GM21515 (cell line): ENCODE measurements around the gene LIPC.

ENCODE experiments used
- ATAC-seq: cut with Tn5 transposase; IDR thresholded peaks from one replicate; pipeline ENCODE4 v1.9.1; 2021; ENCODE audit not compliant: unreplicated experiment

Gene LIPC

DNA sequence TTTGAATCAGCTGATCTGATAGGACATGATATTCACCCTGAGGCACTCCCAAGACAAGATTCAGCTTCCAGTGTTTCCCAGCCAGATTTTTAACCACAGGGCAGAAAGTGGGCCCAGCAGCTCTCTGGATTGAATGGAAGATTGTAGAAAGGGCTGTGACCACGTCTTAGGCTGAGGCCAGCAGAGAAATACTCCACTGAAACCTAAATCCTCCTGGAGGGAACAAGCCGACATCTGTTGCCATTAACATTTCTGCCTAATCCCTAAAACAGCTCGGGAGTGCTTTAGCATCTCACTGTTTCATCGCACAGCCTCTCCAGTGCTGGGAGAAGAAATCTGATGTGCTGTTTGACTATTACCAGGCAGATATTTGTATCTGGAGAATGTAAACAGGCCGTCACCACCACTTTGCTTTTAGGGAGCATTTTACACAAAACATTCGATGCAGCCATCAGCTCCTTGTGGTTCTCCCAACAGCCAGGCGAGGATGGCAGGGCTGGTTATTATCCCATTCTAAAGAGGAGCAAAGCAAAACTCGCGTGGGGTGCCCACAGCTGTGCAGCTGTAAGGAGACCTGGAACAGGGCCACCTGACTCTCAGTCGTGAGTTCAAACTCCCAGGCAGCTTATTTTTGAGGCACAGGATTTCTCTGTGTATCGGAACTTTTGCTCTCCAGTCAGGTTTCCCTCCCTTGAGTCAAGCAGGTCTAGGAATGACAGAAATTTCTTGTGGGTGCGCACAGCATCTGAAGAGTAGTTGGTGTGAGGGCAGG is 117.4 kb downstream of the LIPC start:
- ATAC-seq, result no peak

DNA sequence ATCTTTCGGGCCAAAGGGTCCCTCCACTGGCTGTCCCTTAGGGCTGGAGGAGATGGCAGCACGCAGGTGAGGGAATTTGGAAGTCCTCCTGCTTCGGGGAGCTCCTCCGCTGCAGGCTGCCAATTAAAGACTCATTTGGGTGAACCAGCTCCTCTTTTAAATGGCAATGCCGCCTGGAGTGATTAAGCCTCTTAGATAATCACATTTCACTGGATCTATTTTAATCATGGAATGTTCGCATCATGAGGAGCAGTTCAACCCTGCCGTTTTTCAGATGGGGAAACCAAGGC is 117.9 kb downstream of the LIPC start:
- ATAC-seq, result no peak

DNA sequence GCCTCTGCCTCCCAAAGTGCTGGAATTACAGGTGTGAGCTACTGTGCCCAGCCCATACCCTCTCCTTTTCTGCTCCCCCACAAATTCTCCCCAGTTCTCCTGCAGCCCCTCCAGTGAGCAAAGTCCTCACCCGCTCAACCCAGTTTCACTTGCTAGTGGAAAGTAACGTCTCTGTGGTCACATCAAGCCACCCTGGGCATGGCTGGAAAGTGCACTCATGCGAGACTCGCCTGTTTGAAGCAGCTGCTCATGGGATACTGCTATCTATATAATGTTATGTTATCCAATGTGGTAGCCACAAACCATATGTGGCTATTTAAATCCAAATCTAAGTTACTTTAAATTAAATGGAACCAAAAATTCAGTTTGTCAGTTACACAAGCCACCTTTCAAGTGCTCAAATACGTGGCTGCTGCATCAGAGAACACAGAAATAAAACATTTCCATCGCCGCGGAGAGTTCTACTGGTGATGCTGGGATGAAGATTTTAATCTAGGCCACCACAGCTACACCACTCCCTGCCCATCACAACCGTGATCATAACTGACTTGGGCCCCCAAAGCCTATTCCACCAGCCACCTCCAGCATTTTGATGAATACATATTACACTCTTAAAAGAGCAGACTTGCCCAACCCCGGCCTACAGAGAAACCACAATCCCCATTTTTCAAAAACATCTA is 119.4 kb downstream of the LIPC start:
- no peak for ATAC-seq

DNA sequence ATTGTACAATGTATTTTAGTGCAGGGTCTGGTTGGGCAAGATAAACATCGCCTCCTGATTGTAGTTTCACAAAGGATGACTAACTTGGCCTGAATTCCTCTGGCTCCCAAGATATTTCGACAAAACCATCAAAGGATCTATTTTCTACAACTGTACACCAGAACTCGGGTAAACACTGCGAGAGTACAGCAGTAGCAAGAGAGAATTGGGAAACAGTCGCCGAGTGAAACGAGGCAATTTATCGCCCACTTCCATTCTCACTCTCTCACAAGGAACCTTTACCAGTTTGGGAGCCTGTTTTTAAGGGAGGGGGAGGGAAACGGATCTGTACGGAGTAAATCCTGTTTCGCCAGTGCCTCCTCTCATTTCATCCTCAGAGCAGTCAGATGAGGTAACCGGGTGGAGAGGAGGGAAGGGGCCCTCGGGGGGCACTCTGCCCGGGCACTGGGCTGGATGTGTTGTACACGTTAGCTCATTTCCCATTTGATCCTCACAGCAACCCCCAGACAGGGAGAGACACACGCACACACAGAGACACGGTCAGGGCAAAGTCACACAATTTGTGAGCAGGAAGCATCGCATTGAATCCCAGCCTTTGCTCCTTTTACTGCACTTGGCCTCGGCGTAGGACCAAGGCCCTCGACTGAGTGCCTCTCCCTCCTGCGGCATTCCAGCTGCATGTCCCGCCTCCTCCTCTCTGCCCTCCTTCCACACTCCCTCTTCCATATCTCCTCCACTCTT is 120.1 kb downstream of the LIPC start:
- ATAC-seq, result no peak

DNA sequence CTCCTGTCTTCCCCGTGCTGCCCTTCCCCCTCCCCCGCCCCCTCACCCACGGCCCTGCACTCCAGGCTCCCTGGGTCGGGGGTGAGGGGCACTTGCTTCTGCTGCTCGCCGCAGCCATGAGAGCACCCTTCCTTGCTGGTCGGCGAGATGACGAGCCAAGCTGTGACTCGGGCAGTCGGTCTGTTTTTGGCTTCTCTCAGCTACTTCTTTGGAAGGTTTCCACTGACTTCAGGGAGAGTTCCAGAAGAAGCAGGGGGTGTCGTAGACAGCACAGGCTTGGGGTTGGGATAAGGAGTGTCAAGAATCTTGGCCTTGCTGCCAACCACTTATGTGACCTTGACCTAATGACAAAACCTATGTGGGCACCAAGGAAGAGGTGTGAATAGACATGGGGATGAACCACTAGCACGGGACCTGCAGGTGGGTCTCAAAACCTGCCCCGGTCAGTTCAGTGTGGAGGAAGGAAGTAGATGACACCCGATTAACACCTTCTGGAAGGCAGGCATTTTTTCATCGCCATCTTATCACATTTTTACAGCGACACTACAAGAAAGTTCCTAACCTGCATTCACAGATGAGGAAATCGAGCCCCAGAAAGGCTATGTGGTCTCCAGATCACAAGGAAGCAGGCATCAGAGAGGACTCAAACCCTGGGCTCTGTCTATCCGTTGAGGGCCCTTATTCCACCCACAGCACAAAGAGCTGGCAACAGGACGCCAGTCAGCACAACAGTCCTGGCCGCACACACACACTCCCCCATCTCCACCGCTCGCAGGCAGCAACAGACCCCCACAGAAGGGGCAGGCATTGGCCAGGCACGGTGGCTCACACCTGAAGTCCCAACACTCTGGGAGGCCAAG is 120.9 kb downstream of the LIPC start:
- no peak for ATAC-seq

DNA sequence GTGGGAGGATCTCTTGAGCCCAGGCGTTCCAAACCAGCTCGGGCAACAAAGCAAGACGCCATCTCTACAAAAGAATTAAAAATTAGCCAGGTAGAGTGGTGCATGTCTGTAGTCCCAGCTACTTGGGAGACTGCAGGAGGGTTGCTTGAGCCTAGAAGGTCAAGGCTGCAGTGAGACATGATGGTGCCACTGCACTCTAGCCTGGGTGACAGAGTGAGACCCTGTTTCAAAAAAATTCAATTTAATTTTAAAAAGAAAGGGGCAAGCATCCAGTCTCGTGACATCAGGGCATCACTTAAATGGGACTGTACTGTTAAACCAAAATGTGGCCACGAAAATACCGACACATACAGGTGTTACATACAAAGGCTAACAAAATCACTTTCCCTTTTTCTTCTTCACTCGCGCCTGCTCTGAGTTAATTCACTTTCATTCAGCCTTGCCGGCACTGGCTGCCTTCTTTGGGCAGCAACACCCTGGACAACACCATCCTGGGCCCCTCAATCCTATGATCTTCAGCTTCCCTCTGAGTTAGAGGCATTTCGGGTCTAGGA is 121.7 kb downstream of the LIPC start:
- no peak for ATAC-seq

DNA sequence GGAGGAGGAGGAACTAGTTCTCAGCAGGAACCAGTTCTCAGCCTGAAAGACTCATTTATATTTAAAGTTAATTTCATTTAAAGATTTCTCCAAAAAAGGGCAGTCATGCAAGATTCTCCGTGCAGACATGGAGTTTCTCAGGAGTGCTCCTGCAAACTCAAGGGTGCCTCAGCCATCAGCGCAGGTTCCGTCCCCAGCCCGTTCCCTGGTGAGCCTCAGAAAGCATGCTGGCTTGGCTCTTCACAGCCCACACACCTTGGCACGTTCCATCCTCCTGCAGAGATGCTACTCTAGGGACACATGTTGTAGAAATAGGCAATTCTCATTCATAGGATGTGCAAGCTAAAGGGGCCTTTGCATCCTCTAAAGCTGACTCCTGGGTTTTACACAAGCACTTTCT is 123.0 kb downstream of the LIPC start:
- no peak for ATAC-seq

DNA sequence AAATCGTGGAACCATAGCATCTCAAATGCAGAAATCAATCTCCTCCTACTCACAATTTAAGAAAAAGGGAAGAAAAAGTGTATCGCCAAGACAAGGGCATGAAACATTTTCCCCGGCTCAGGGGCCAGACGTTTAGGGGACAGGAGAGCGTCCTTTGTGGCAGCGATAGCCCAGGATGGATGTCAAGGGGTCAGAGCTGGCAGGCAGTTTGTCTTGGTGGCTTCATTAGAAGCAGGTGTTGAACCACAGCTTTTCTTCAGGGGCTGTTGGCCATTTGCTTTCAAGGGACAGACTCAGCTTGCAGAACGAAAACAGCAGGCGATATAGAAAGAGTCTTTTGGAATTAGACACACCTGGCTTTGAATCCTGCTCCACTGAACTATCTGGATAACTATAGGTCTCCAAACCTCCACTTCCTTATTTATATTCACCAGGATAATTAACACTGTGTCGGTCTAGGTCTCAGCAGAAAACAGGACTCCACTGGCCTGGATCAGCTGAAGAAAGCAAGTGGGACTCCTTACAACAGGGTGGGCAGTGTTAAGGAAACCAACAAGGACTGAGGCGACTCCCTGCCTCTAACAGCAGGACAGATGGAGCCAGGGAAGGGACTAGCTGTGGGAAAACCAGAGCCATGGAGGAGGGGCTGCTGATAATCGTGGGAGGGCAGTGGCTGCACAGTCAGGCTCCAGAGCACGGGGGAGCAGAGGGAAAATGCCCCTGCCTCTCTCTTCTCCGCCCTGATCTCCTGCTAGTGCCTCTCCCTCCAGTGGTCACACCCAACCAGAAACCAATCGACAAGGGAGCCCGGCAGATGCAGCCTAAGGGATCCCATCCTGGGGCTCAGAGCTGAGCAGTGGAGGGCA is 123.6 kb downstream of the LIPC start:
- no peak for ATAC-seq

DNA sequence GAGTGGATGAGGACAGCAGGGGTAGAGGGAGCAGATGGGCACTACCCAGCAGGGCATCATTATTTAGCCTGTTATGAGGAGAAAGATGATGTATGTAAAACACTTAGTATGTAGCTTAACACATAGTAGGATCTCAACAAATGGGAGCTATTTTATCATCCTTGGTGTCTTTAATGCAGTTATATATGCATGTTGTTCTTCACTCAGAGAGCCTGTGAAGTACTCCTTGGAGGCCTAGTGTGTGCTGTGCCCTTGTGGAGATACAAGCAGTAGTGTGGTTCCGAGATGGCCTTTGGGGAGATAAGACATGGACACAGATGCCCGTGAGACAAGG is 124.2 kb downstream of the LIPC start:
- no peak for ATAC-seq

DNA sequence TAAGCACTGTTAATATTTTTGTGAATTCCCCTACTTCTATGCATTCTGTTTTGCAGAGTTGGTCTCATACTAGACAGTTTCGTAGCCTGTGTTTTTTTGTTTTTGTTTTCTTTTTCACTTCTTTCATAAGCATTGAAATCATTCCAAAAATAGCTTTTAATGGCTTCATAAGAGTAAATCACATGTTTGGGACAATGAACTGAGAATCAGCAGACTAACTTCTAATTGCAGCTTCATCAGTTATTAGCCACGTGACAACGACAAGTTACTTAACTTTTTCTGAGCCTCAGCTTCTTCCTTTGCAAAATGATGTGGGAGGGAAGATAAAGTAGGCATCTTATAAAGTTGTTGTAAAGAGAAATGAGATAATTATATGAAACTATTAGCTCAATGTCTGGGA is 124.8 kb downstream of the LIPC start:
- no peak for ATAC-seq

DNA sequence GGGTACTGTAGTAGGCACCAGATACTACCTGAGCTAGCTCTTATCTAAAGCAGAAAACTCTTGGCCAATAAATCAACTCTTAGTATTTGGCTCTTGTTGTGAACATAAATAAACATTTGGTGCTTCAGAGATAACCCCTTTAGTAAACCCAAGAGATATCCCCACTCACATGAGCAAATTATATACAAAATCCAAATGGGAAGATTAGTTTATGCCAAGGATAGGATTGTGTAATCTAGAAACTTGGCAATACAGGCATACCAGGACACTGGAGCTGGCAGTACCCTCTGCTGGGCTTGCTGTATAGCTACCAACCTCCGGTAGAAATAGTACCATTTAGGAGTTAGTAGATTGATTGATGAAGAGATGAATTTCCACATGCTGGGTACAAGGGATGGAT is 127.0 kb downstream of the LIPC start:
- ATAC-seq, result no peak

DNA sequence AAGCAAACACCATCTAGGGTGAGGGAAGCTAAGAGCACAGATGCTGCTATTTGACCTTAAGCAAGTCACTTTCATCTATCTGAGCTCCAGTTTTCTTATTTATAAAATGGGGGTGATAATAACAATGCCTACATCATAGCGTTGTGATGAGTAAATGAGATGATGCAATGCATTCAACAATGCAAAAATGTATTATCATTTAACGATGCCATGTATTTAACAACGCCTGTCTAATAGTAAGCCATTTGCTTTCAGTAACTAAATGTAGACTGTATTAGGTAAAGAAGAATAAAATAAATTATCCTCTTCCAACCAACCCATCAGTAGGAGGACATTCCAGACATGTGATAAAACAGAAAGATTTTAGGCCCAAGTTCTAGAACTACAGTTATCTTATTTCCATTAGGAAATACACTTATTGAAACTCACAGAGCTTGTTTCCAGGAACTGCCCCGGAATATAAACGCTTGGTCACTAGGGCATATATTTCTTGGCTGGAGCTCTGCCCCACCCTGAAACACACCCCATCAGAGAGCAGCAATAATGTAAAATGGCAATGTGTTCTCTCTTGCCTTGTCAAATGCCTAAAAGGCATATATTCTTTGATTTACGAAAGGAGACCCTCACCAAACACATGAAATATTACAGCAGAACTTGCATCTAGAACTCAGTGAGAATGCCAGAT is 128.3 kb downstream of the LIPC start:
- ATAC-seq, result no peak

DNA sequence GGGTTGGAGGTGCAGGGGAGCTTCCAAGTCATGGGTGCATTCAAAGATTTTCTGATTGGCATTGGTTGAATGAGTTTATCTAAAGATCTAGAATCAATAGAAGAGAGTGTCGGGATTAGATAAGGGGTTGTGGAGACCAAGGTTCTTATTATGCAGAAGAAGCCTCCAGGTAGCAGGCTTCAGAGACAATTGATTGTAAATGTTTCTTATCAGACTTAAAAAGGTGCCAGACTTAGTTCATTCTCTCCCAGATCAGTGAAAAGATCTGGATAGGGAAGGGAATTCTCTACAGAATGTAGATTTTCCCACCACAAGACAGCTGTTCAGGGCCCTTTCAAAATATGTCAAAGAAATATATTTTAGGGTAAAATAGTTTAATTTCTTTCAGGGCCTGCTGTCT is 129.5 kb downstream of the LIPC start:
- ATAC-seq, result no peak

DNA sequence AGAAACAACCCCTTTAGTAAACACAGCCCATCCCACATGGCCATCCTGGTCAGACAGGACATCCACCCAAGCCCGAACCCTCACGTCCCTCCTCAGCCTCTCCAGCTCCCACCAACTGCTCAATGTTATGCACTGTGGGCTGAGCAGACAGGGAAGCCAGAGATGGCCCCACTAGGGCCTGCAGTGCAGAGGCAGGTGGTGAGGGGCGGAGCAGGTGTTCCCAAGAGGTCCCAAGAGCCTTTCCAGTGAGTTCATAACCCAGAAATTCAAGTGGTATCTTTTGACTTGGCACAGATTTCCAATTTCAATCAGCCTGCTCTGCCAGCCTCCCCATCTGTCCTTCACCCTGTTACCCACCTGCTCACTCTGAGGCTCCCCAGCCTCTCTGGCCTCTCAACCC is 130.3 kb downstream of the LIPC start:
- ATAC-seq, result no peak

DNA sequence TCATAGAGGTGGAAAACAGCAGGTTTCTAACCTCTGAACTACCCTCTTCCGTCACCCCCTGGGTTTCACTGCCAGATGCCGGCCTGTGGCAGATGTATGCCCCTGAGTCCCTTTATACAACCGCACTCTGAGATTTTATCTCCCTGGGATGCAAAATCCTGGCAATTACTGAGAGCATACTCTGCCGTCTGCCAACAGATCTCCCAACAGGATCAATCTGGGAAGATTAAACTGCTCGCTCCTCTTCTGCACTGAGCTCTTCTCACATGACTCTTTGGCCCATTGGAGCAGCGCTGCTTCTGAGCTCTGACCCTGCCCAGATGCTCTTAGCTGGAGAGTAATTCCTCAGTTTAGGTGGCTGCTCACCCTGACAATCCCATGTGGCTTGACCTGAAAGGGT is 133.2 kb downstream of the LIPC start:
- no peak for ATAC-seq

DNA sequence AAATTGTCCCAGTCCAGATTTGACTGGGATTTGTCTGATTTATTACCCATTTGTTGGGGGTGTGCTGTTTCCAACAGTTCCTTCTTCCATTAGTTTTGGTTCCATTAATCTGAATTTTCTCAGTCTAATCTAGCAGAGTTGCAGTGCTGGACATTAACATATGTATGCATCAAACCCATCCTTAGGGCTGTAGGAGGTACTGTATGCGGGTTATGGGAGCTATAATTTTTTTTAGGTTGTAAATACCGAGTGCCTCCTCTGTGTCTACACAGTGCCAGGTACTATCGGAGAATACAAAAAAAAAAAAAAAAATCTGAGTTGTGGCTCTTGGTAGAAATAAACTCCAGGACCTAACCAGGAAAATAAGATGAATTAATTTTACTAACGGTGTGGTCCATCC is 133.8 kb downstream of the LIPC start:
- no peak for ATAC-seq

DNA sequence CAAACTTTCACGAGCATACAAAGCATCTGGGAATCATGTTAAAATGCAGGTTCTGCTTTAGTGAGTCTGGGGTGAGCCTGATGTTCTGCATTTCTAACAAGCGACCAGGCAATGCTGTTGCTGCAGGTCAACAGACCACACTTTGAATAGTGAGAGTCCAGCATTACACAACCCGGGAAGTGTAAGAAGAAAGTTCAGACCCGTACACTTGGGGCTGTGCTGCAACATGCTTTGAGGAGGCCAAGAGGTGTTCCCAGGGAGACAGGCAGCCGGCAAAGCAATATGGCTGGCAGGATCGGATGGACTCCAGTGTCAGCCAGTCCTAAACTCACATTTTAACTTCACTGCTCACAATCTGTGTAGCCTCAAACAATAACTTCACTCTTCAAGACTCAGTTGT is 134.2 kb downstream of the LIPC start:
- ATAC-seq, result no peak

DNA sequence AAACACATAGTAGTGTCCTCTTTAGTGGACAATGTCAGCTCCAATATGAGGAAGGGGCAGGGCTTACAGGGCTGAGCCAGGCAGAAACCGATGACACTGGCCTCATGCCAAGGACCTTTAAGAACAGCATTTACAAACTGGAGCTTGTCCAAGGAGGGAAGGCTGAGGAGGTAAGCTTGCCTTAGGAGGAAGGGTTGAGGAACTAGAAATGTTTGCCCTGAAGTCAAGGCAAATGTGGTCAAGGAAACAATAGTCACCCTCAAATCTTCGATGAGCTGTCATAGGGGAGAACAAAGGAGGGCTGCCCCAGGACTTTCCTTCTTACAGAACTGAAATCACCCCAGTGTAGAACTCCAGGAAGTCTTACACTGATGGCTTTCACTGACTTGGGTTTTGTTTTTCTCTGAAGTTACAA is 136.4 kb downstream of the LIPC start:
- ATAC-seq, result no peak

DNA sequence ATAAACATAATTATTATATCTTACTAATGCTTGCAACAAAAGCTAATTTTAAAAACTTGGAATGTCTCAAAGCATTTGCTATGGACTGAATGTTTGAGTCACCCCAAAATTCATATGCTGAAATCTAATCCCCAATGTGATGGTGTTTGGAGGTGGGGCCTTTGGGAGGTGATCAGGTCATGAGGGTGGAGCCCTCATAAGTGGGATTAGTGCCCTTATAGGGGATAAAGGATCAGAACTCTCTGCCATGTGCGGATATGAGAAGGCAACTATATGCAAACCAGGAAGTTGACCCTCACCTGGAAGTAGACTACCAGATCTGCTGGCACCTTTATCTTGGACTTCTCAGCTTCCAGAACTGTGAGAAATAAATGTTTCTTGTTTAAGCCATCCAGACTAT is 137.7 kb downstream of the LIPC start:
- ATAC-seq, result no peak

DNA sequence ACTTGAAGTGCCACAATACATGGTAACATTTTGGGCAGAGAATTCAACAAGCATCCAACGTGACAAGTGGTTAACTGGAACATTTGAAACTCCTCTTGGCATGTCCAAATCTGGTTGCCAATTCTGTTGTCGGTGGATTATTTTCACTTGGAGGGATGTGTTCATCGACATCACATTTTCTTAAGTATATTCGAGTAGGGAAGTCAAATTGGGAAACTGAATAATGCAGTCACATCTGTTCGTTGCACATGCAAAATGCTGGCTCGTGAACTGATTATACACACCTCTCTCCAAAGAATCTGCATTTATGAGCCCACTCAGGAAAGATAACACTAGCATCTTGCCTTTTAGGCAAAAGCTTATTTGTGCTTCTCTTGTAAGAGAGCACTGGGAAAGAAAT is 139.7 kb downstream of the LIPC start:
- no peak for ATAC-seq
